ENCODE results near the gene ABTB2. TPM values are rescaled to one million over a fixed set of nuclear protein-coding genes. Genes with fewer than 3 reads are reported as not detected.

Gene ABTB2
- total RNA-seq, 1 experiment from 2014 or later, result 5.5 TPM

GRCh38 chr11:34114014-34114413 lies 243.8 kb downstream of the ABTB2 start:
- Histone ChIP-seq H2AFZ (ENCODE audit: low read length) (no peak overlapping the region), H3K23ac (ENCODE audit: insufficient read length, low read depth, low read length) (no peak overlapping the region), H3T11ph (ENCODE audit: low read length) (no peak overlapping the region), H3K79me1 (ENCODE audit: insufficient read depth, low read depth, low read length, poor library complexity, severe bottlenecking) (no peaks in the 10 kb centered on the region), H3K4ac (ENCODE audit: low read depth, low read length) (no peak overlapping the region), H4K91ac (ENCODE audit: insufficient read length, low read depth, low read length) (no peak overlapping the region), H3K56ac (ENCODE audit: insufficient read length, low read depth, low read length) (no peak overlapping the region), H3K4me1 (ENCODE audit: insufficient read depth, low read length) (no peaks in the 10 kb centered on the region), H3K18ac (ENCODE audit: insufficient read length, low read depth, low read length) (no peak overlapping the region), H2BK120ac (ENCODE audit: low read depth, low read length, poor library complexity, severe bottlenecking) (no peak overlapping the region), H4K20me1 (ENCODE audit: control insufficient read depth, insufficient read depth, insufficient read length) (no peaks in the 10 kb centered on the region), H3K9ac (ENCODE audit: extremely low read depth, insufficient read length, low read length) (no peak overlapping the region), H3K23me2 (ENCODE audit: insufficient read length, low read depth, low read length, poor library complexity, severe bottlenecking) (no peaks in the 10 kb centered on the region), H3K4me2 (ENCODE audit: insufficient read depth, insufficient read length, low read length) (no peak overlapping the region), H2BK20ac (ENCODE audit: low read depth, low read length, poor library complexity, severe bottlenecking) (no peak overlapping the region), H3K79me2 (ENCODE audit: insufficient read depth, low read length) (no peaks in the 10 kb centered on the region), H3K9me3 (ENCODE audit: control insufficient read depth, low read depth, low read length) (no peaks in the 10 kb centered on the region), H3K27ac (ENCODE audit: insufficient read length, low read depth, low read length) (no peak overlapping the region), H3K14ac (ENCODE audit: insufficient read depth, low read length) (no peak overlapping the region), H3K27me3 (ENCODE audit: insufficient read depth, low read length) (no peaks in the 10 kb centered on the region), H4K8ac (replicated peaks; ENCODE audit: insufficient read length, low read depth, low read length) (no peak overlapping the region), H4K5ac (ENCODE audit: insufficient read length, low read depth, low read length) (no peak overlapping the region), H2AK5ac (ENCODE audit: insufficient read length, low read length) (no peak overlapping the region), H2BK12ac (ENCODE audit: insufficient read length, low read depth, low read length) (no peak overlapping the region), H2BK15ac (ENCODE audit: low read depth, low read length) (no peak overlapping the region), H2BK5ac (ENCODE audit: insufficient read length, low read length) (no peak overlapping the region)
- DNase-seq, result no peak
- peaks cover 2% of the 10 kb centered on the region; the same call in 1 of the 2 replicates for H3K27me3 Mint-ChIP-seq (ENCODE audit: low read depth)
- WGBS (ENCODE audit: extremely low coverage, insufficient read length, low lambda C conversion rate), result no CpG with 5 or more reads among the region's 2 CpGs
- peaks cover 48 to 94% (median 81%) of the 10 kb centered on the region in 3 experiments for H3K36me3 Mint-ChIP-seq (ENCODE audit: insufficient read depth in 1 of 3, low read depth in 3 of 3)
- no peak overlapping the region for H3K27ac Mint-ChIP-seq
- H3K9me3 Mint-ChIP-seq, result no peaks in the 10 kb centered on the region
- TF ChIP-seq CTCF (conservative IDR thresholded peaks at IDR 0.05), result no peak
- H3K4me3 Mint-ChIP-seq, result no peak overlapping the region
- H3K4me1 Mint-ChIP-seq, result no peaks in the 10 kb centered on the region
